T-helper 2 cell treated with Interferon-gamma antibody and Interleukin-4, amounts not matched to agents 100 ng/mL and 5 ng/mL, for 36 hours (primary cell): Measurements from ENCODE around the gene TJP3. TPM values are rescaled to one million over a fixed set of nuclear protein-coding genes. Genes with fewer than 3 reads are reported as not detected.

Experiments used
- intact Hi-C: fragments of 100-400 bp; cut with micrococcal nuclease; formaldehyde crosslinking; loops from one replicate; pipeline ENCODE4 v1.15.1; 2023
- total RNA-seq: library from RNA; stranded (reverse); gene quantifications from 2 replicates; pipeline ENCODE4 v1.2.3, GENCODE V29; 2022

The TJP3 gene
- 1.0 and 1.2 TPM in 2 replicates for total RNA-seq

GRCh38 chr19:3708207-3708931, at the start of gene TJP3:
Gene TJP3 (plus strand): TSS chr19:3708384. CDS start chr19:3728433, 20,049 bp downstream.
- intact Hi-C loops, result no loop called here

GRCh38 chr19:3658870-3659745, 49.1 kb upstream of the TJP3 start:
- intact Hi-C loops, result no loop called here

DNA sequence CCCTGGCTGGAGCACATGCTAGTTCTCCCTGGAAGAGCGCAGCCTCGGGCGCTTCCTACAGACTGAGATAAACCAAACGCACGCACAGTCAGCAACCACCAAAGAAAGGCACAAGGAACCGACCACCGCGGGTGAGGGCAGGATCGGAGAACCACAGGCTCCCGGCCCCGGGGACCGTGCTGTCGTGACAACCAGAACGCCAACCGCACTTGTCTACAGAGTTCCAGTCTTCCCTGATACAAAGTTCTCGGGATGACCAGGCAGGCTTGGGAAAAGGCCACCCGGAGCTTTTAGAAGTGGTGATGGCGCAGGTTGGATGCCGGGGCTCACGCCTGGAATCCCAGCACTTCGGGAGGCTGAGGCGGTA, 48.5 kb upstream of the TJP3 start:
- intact Hi-C loops, result no loop called here

DNA sequence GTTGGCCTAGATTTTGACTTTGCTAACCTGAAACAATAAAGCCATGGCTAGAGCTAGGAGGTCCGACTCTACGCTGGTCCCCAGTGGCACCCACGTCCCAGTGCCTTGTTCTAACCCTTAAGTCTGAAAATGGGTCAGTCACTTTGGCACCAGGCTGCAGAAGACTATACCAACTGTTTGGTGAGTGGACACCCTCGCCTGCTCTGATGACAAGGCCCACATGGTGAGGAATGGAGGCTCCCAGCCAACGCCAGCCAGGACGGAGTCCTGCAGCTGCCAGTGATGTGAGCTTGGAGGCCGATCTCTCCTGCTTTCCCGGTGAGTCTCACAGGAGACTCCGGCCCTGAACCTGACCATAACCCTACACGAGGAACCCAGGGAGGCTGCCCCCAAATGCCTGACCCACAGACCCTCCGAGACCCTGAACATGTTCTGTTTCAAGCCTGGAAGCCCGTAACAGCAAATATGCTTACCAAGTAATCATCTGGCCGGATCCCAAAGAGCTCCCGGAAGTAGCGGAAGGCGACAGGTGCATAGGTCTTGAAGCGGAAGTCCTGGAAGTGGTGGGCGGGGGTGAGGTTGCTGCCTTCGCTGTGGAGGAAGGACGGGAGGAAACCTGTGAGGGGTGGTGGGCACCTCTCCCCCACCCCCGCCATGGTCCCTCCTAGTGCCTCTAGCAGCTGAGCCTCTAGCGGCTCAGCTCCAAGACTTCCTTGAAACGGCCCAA, 47.5 kb upstream of the TJP3 start:
- intact Hi-C loops, result no loop called here

GRCh38 chr19:3661284-3662238, 46.6 kb upstream of the TJP3 start:
- intact Hi-C loops, result no loop called here

GRCh38 chr19:3663838-3664237, 44.3 kb upstream of the TJP3 start:
- intact Hi-C loops, result no loop called here

DNA sequence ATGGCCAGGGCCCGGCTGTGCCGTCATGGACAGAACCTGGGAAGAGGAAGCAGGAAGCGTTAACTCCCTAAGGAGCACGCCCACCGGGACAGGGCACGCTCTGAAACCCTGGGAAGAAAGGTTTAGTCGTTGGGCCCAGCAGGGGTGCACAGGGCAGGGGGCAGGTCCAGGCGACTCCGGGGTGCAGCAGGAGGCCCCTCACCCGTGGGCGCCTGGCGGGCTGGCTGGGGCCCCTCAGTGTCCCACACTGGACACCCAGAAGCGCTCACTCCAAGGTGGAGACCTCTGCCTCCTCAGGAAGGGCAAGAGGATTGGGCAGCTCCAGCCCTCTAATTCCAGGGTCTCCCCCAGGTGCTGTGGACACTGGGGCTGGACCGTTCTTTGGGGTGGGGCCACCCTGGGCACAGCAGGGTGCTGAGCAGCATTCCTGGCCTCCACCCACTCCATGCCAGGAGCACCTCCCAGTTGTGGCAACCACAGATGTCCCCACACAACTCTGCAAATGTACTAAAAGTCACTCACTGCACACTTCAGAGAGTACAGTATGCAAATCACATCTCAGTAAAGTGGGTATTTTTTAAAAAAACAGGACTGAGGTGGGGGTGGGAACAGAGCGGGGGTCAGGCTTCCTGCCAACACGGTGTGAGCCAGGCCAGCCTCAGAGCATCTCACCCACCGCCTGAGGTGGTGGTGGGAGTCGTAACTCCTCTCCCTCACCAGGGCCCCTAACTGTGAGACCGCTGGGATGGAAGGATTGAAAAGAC, 43.1 kb upstream of the TJP3 start:
- intact Hi-C loops, result no loop called here

- intact Hi-C loops, result loop anchor here (1.0 to 2.0 kb wide), 2 partner anchors 35 to 40 kb away; partner anchors contain the start of gene PIP5K1C
Observed at GRCh38 chr19:3665681-3666544, 42.3 kb upstream of the TJP3 start.

- intact Hi-C loops, result loop anchor here (1.0 to 2.0 kb wide), 2 partner anchors 34 to 40 kb away; partner anchors contain the start of gene PIP5K1C
Observed at GRCh38 chr19:3666545-3666856, 41.7 kb upstream of the TJP3 start.

DNA sequence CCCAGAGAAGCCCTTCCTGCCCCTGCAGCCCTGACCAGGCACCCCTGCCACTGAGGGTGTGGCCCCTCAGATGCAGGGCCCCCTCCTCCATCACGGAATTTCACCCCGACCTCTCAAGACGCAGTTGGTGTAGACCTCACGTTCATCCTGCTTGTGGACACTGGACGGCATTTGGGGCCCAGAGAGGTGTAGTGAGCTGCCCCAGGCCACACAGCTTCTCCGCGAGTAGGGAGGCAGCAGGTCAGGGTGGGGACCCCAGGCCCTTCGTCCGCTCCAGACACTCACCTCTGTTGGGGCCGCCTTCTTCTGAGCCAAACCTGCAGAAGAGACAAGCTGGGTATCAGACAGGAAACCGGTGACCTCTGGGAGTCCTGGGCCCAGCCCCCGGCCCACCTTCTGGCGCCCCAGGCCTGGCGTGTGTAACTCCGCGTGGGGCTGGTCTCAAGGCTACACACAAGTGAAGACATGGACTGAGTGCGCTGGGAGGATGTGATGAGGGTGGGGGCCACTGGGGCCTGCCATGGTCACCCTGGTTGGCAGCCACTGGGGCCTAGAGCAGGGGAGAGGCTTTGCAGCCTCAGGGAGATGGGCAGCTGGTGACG, 41.0 kb upstream of the TJP3 start:
- intact Hi-C loops, result loop anchor here (2.0 kb wide), 1 partner anchor 34 kb away; the partner anchor contains the start of gene PIP5K1C

GRCh38 chr19:3667766-3668165, 40.4 kb upstream of the TJP3 start:
- intact Hi-C loops, result loop anchor here (2.0 kb wide), 1 partner anchor 33 kb away; the partner anchor contains the start of gene PIP5K1C

- intact Hi-C loops, result no loop called here
Observed at GRCh38 chr19:3668331-3669081, 39.7 kb upstream of the TJP3 start.

GRCh38 chr19:3669082-3669946, 38.9 kb upstream of the TJP3 start:
- intact Hi-C loops, result no loop called here

DNA sequence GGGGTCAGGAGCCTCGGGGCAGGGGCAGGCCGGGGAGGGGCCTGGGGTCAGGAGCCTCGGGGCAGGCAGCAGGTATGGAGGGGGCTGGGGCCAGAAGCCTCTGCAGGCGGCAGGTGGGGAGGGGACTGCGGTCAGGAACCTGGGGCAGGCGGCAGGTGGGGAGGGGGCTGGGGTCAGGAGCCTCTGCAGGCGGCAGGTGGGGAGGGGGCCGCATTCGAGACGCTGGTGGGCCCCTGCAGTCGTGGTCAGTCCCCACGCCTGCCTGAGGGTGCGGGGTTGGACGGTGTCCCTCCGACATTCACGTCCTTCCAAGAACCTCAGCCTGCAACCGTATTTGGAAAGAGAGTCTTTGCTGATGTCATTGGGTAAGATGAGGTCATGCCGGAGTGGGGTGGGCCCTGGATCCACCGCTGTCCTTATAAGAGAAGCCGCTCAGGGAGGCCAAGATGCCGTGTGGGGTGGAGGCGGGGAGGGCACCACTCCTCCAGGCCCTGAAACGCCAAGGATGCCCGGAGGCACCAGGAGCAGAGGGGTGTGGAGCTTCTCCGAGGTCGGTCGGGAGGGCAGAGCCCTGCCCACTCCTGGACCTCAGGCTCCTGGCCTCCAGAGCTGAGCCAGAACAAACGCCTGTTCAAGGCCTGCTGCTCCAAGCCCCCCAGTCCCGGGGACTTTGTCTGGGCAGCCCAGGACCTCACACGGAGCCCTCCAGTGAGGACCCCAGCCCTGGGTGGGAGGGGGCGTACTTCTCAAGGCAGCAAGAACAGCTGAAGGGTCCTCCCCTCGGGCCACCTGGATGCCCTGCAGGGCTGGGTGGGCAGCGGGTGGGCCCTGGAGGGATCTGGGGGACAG, 38.0 kb upstream of the TJP3 start:
- intact Hi-C loops, result no loop called here

GRCh38 chr19:3670796-3671679, 37.1 kb upstream of the TJP3 start:
- intact Hi-C loops, result no loop called here
